HG03103 (cell line): ENCODE measurements around the gene PTH1R.

Source experiments
- ATAC-seq: cut with Tn5 transposase; IDR thresholded peaks from one replicate; pipeline ENCODE4 v1.9.1; 2021; ENCODE audit warnings: low read depth; ENCODE audit not compliant: unreplicated experiment

Gene PTH1R

DNA sequence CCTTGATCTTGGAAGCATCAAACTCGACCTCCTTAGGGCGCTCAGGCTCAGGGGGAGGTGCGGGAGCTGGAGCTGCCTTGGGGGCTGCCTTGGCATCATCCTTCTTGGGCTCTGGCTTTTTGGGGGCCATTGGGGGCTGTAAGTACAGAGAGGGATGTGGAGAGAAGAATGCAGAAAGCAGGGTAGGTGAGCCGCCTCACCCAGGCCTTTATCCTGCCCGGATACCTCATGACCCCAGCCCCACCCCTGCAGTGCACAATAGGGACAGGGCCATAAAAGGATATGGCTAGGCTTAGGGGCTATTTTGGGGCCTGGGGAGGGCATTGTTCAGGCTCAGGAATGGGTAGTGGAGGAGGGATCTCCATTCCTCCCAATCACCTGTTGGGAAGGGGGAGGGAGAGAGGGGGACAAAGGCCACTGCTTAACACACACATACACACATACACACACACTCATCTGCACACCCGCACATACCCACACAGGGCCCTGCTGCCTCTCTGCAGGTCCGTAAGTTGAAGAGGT lies 14.2 kb upstream of the PTH1R start, which contains the start of gene MYL3:
Gene MYL3 (minus strand): TSS at position 184 of the 522 bp plus-strand sequence. CDS start 54 bp downstream, at position 130.
- ATAC-seq: no peak

GRCh38 chr3:46864061-46864881 lies 13.2 kb upstream of the PTH1R start:
- no peak for ATAC-seq

DNA sequence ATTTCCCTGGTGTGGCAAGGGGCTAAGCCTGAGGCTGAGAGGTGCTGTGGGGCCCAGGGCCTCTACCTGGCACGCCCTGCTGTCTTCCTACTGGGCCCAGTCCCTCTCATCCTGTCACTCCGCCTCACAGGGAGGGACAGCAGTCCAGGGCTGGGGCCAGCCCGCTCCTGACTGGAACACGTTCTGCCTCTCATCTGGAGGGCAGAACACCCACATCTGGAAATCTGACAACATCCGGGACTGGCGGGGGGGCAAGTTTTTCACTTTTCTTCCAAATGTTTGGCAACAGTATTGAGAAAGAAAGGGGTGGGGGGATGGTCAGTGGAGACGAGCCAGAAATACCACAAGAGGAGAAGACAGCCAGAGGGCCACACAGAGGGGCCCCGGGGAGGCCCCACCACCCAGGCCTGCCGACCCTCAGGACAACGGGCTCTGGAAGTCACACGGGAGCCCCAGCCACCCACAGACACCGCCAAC lies 12.5 kb upstream of the PTH1R start:
- no peak for ATAC-seq

GRCh38 chr3:46865546-46865945 lies 12.0 kb upstream of the PTH1R start:
- ATAC-seq: no peak

DNA sequence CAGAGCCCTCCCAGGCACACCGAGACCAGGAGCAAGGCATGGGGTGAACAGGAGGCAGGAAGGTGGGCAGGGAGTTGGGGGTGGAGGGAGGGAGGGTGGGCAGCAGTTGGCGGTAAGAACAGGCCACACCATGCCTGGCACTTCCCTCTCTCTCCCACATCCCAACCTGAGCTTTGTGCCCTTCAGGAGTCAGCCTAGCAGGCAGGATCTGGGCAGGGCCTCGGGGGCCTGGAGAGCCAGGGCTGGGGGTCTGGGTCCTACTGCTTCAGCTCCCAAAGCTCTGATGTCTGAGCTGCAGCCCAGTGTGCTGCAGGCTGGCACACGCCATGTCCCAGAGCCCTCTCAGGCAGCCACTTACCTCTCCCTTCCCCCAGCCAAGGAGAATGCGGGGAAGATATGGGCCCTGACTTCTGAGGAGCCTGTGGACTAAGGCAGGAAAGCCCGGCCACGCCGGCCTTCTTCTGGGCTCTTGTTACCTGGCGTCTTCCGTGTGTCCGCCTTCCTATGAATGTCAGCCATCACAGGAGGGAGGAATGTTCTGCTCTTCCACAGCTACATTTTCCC lies 11.4 kb upstream of the PTH1R start:
- no peak for ATAC-seq

DNA sequence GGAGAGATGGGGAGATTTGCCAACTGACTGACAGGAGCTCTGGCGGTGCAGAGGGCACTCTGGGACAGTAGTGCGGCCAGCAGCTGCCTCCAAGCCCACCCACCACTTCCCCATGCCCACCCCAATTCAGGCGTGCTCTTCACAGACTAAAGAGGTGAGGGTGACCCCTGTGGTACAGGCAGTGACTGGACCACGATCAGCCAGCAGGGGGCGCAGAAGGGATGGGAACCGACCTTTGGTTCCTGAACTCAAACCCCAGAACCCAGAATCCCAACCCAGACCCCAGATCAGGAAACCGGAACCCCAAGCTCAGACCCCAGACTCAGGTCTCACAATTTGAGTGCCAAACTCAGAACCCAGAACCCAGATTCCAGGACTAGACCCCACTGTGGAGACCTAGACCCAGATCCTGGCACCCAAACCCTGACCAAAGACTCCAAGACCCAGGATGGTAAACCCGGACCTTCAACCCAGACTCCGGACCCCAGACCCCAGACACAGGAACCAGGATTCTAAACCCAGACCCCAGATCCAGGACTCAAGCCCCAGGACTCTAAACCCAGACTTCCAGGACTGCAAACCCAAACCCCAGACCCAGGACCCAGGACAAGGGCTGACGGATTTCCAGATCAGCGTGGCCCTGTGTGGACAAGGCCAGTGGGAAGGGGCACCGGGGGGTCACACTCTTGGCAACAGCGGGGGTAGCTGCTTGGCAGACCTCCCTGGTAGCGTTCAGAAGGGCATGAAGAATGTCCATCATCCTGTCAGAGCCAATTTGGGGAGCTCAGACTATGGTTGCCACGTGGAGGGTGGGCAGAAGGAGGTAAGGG lies 10.6 kb upstream of the PTH1R start:
- ATAC-seq: no peak

DNA sequence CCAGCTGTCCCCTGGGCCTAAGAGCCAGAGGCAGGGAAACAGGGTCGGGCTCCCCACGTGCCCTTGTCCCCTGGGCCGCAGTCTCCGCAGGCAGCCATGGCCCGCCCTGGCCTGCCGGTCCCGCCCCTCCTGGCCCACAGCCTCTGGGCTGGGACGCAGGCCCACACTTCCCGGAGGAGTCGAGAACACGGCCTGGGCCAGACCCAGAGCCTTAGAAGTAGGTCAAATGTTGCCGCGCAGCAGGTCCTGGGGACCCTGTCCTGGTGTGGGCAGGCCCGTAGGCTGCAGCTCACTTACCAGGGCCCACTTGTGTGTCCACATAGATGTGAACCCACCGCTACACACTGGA lies 10.0 kb upstream of the PTH1R start:
- ATAC-seq: no peak

- no peak for ATAC-seq
These were observed 9.2 kb upstream of the PTH1R start for GRCh38 chr3:46868287-46868686.

- ATAC-seq: no peak
These were observed 8.6 kb upstream of the PTH1R start for GRCh38 chr3:46868948-46869347.

DNA sequence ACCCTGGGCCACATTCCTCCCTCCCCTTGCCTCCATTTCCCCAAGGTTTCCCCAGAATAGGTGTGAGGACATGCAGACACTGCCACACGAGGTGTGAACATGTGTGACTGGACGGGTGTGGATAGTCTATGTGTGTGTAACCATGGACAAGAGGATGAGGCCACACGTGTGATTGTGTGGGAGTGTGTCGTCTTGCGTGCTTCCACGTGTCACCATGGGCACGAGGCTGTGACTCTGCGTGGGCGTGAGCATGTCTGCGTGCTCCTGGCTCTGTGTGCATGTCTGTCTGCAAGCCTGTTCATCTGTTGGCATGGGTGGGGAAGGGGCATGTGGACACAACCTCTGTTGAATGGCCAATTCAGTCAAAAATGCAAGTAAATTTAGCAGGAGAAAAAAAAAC lies 8.1 kb upstream of the PTH1R start:
- no peak for ATAC-seq

GRCh38 chr3:46870651-46871050 lies 6.9 kb upstream of the PTH1R start:
- no peak for ATAC-seq

GRCh38 chr3:46871222-46871621 lies 6.3 kb upstream of the PTH1R start:
- ATAC-seq: no peak

GRCh38 chr3:46873521-46873920 lies 4.0 kb upstream of the PTH1R start:
- ATAC-seq: no peak

GRCh38 chr3:46874430-46874829 lies 3.1 kb upstream of the PTH1R start:
- ATAC-seq: no peak

- no peak for ATAC-seq
These were observed 2.0 kb upstream of the PTH1R start for GRCh38 chr3:46875560-46875959.

DNA sequence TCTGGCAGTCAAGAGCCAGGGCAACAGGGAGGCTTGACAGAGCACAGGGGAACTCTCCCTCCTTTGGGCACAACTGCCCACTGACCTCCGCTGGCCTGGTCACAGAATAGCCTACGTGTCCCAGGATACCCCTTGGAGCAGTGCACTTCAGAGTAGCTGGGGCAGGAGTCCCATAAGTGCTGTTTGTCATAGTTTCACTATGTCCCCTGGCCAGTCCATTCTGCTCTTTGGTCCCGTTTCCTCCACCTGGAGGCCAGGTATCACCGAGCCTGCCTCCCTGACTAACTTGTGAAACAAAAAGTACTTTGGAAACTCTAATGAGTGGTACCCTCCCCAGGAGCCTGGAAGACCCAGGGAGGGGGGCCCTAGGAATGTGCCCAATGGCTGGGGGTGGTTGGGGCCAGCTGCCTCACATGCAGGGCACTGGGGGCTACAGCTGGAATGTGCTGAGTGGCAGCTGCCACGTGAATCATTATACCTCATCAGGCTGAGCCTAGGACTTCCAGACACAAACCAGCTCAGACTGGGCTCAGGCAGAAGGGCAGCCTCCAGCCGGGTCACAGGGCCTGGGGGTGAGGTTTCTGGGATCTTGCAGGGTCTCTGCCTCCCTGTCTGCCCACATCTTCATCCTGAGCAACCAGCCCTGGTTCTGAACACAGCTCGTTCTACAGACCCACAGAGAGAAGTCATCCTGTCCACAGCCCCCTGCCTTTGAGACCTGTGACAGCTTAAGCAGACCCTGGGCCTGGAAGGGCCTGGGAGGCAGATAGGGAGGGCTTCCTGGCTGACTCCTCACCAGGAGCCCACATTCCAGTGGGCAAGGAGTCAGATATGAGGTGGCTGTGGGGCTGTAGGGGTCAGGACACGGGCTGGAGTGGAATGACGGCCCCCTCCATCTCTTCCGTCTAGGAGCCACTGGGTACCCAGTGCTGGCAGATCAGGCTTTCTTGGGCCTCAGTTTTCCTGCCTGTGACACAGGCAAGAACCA lies 914 bp upstream of the PTH1R start:
- no peak for ATAC-seq

DNA sequence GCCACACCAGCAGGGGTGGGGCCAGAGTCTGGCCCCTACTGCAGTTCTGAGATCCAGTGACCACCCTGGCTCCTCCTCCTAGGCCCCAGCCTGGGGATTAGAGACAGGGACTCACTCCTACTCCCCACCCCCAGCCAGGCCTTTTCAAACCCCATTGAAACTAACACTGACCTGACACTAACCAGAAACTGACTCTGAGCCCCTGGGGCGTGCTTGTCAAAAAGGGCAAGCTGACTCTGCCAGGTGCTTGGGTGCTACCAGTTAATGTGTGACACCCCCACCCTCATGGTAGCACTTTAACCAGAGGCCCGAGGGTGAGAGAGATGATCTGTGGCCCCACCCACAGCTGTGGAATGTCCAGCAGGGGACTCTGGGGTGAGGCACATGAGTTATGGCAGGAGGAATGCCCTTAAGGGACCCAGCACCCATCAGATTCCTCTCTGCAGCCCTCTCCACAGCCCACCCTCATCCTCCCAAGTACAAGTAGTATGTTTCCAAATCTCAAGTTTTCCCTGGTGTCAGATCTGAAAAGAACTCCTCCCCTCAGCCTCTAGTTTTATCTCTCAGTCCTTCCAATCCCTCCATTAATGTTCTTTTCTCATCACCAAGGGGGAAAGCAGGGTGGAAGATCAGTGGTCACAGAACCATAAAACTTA lies 1.4 kb downstream of the PTH1R start:
- ATAC-seq: no peak

GRCh38 chr3:46880884-46881595 lies 3.5 kb downstream of the PTH1R start:
- ATAC-seq: no peak
